Measurements from ENCODE around the gene NME7. TPM values are rescaled to one million over a fixed set of nuclear protein-coding genes. Genes with fewer than 3 reads are reported as not detected.

NME7 gene
- total RNA-seq, 1 experiment from 2014 or later = 30.3 TPM

DNA sequence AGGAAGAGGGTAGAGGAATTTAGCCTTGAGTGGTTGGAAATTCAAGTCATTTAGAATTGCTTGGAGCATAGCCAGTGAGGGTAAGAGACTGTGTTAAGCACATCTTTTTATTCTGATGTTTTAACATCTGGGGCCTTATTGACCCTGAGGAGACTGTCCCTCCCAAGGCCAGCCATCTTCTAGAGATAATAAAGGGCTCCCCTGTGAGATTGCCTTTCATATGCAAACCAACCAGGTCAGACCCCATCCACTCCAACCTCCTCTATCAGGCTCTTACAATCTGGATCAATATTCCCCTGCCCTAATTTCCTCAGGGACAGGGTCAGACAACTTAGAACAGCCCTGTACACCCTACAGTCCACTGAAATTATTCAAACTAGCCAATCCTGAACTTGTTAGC lies 167.3 kb downstream of the NME7 start:
- ATAC-seq (no peak), DNase-seq (ENCODE audit: low read depth, low spot score) (no peak)
- H3K4me1 ChIP-seq (ENCODE audit: control insufficient read depth, insufficient read depth, low read length) = no peaks in the 10 kb centered on the region
- ChIA-PET CTCF (no interaction called here), POLR2A (interaction anchor here (0.6 kb wide), 1 partner anchor 892 kb away, joined by 3 read pairs; no protein-coding TSS in a partner anchor)
- no peak overlapping the region for H3K4me3 ChIP-seq (ENCODE audit: low read depth in 2 of 2, low read length in 2 of 2)
- H3K27ac ChIP-seq (ENCODE audit: low read length) = no peak overlapping the region
- no peaks in the 10 kb centered on the region for H3K9me3 ChIP-seq (ENCODE audit: control insufficient read depth, insufficient read depth, low read depth, low read length)
- H3K27me3 ChIP-seq (ENCODE audit: control insufficient read depth, insufficient read depth, low read length) = no peaks in the 10 kb centered on the region
- intact Hi-C loops (cut with micrococcal nuclease; ENCODE audit: unreplicated experiment) = no loop called here
- H3K36me3 ChIP-seq (ENCODE audit: control insufficient read depth, insufficient read depth, low read length) = no peaks in the 10 kb centered on the region
- no TSS peak for BruUV-seq (replicated peaks)
- TF ChIP-seq, protein P1, sequence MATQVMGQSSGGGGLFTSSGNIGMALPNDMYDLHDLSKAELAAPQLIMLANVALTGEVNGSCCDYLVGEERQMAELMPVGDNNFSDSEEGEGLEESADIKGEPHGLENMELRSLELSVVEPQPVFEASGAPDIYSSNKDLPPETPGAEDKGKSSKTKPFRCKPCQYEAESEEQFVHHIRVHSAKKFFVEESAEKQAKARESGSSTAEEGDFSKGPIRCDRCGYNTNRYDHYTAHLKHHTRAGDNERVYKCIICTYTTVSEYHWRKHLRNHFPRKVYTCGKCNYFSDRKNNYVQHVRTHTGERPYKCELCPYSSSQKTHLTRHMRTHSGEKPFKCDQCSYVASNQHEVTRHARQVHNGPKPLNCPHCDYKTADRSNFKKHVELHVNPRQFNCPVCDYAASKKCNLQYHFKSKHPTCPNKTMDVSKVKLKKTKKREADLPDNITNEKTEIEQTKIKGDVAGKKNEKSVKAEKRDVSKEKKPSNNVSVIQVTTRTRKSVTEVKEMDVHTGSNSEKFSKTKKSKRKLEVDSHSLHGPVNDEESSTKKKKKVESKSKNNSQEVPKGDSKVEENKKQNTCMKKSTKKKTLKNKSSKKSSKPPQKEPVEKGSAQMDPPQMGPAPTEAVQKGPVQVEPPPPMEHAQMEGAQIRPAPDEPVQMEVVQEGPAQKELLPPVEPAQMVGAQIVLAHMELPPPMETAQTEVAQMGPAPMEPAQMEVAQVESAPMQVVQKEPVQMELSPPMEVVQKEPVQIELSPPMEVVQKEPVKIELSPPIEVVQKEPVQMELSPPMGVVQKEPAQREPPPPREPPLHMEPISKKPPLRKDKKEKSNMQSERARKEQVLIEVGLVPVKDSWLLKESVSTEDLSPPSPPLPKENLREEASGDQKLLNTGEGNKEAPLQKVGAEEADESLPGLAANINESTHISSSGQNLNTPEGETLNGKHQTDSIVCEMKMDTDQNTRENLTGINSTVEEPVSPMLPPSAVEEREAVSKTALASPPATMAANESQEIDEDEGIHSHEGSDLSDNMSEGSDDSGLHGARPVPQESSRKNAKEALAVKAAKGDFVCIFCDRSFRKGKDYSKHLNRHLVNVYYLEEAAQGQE (IDR thresholded peaks at IDR 0.05; ENCODE audit: insufficient read depth in 1 of 2, low read depth in 2 of 2, low read length in 1 of 2) = no peak
- TF ChIP-seq SIN3A (IDR thresholded peaks at IDR 0.05; ENCODE audit: borderline replicate concordance, insufficient read depth, low read depth, low read length) = no peak
- in situ Hi-C loops (cut with HindIII; ENCODE audit: low pct_unique_long_range_greater_than_20kb, low sequenced_read_pairs) = no loop called here

DNA sequence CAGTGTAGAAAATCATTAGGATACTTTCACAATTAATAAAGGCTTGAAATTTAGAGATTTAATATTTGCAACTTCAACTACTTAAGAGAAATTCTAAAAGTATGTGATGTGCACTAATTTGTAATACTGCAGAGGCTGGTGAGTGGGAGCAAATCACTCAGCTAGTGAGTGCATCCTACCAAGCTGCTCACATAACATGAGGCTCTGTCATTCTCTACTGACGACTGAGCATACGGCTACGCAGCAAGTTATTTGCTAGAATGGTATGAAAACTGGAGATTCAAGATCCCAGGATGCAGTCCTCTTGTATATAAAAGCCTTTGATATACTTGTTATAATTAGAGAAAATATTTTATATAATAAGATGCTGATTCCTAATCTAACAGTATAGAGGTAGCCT lies 171.0 kb downstream of the NME7 start:
- H3K4me1 ChIP-seq (ENCODE audit: control insufficient read depth, insufficient read depth, low read length) = no peaks in the 10 kb centered on the region
- intact Hi-C loops (cut with micrococcal nuclease; ENCODE audit: unreplicated experiment) (no loop called here), in situ Hi-C loops (cut with HindIII; ENCODE audit: low pct_unique_long_range_greater_than_20kb, low sequenced_read_pairs) (no loop called here)
- no peak overlapping the region for H3K27ac ChIP-seq (ENCODE audit: low read length)
- TF ChIP-seq, protein P2, sequence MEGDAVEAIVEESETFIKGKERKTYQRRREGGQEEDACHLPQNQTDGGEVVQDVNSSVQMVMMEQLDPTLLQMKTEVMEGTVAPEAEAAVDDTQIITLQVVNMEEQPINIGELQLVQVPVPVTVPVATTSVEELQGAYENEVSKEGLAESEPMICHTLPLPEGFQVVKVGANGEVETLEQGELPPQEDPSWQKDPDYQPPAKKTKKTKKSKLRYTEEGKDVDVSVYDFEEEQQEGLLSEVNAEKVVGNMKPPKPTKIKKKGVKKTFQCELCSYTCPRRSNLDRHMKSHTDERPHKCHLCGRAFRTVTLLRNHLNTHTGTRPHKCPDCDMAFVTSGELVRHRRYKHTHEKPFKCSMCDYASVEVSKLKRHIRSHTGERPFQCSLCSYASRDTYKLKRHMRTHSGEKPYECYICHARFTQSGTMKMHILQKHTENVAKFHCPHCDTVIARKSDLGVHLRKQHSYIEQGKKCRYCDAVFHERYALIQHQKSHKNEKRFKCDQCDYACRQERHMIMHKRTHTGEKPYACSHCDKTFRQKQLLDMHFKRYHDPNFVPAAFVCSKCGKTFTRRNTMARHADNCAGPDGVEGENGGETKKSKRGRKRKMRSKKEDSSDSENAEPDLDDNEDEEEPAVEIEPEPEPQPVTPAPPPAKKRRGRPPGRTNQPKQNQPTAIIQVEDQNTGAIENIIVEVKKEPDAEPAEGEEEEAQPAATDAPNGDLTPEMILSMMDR (IDR thresholded peaks at IDR 0.05) = no peak
- TF ChIP-seq TCF7L2 (IDR thresholded peaks at IDR 0.05; ENCODE audit: low read depth, low read length) (no peak), SIN3A (IDR thresholded peaks at IDR 0.05; ENCODE audit: borderline replicate concordance, insufficient read depth, low read depth, low read length) (no peak), POLR2AphosphoS5 (IDR thresholded peaks at IDR 0.05; ENCODE audit: low read depth, low read length) (no peak)
- TF ChIP-seq, protein P1 (IDR thresholded peaks at IDR 0.05; ENCODE audit: insufficient read depth in 1 of 2, low read depth in 2 of 2, low read length in 1 of 2) = no peak
- no peak for ATAC-seq
- ChIA-PET CTCF (no interaction called here), POLR2A (no interaction called here)
- H3K9me3 ChIP-seq (ENCODE audit: control insufficient read depth, insufficient read depth, low read depth, low read length) = no peaks in the 10 kb centered on the region
- BruUV-seq (replicated peaks) = no TSS peak
- no peaks in the 10 kb centered on the region for H3K27me3 ChIP-seq (ENCODE audit: control insufficient read depth, insufficient read depth, low read length)
- H3K36me3 ChIP-seq (ENCODE audit: control insufficient read depth, insufficient read depth, low read length) = no peaks in the 10 kb centered on the region
- no peak for DNase-seq (ENCODE audit: low read depth, low spot score)
- H3K4me3 ChIP-seq (ENCODE audit: low read depth in 2 of 2, low read length in 2 of 2) = no peak overlapping the region
